Thoracic aorta (tissue), 2 donors: ENCODE data around the gene IRF2BPL. TPM values are rescaled to one million over a fixed set of nuclear protein-coding genes. Genes with fewer than 3 reads are reported as not detected.

Experiments
- ATAC-seq: fragments of 150-250 bp; one replicate; pipeline ENCODE4 v1.8.0; 2017; ENCODE audit warnings: low read depth; ENCODE audit not compliant: insufficient number of reproducible peaks, low FRiP score
- DNase-seq: peaks from one replicate; pipeline ENCODE4 v3.0.0-alpha.2; 2020; ENCODE audit warnings: low spot score
- H3K27ac ChIP-seq, 2 donors: fragments of 200-600 bp; sonication (generic); 1 replicate in 1 of 2; 2 replicates in 1 of 2; pipeline ENCODE4 v1.5.1; 2016; ENCODE audit warnings: mild to moderate bottlenecking in 2 of 2, moderate library complexity in 2 of 2
- H3K27me3 ChIP-seq: fragments of 200-600 bp; sonication (generic); replicated peaks from 2 replicates; pipeline ENCODE4 v1.6.0; 2016; ENCODE audit warnings: mild to moderate bottlenecking; ENCODE audit not compliant: insufficient read depth
- H3K36me3 ChIP-seq: fragments of 200-600 bp; sonication (generic); one replicate; pipeline ENCODE4 v1.5.1; 2016
- H3K4me1 ChIP-seq, 2 donors: fragments of 200-600 bp; sonication (generic); 1 replicate in 1 of 2; 2 replicates in 1 of 2; pipeline versions ENCODE4 v1.5.1 to v1.6.0; 2016; ENCODE audit warnings: low read depth in 2 of 2, mild to moderate bottlenecking in 1 of 2; ENCODE audit not compliant: control insufficient read depth in 1 of 2
- H3K4me3 ChIP-seq: fragments of 200-600 bp; sonication (generic); 2 replicates; pipeline ENCODE4 v1.5.1; 2016; ENCODE audit warnings: mild to moderate bottlenecking
- H3K9me3 ChIP-seq: fragments of 200-600 bp; sonication (generic); 2 replicates; pipeline ENCODE4 v1.5.1; 2016
- CTCF ChIP-seq: fragments of 200-600 bp; sonication (generic); IDR thresholded peaks from one replicate; pipeline ENCODE4 v1.5.1; 2019; ENCODE audit warnings: antibody characterized with exemption
- total RNA-seq, 2 donors: library from RNA; depleted of rRNA; stranded (reverse); fragments of >200 nt; gene quantifications; one replicate each; pipeline versions ENCODE4 v1.1.0 to v1.2.3, GENCODE V29; 2016

IRF2BPL gene
- total RNA-seq, 2 donors from 2014 or later = 49.6 to 69.7 TPM

GRCh38 chr14:77009014-77009413 lies 19.5 kb downstream of the IRF2BPL start:
- ATAC-seq = no peak
- H3K9me3 ChIP-seq = no peaks in the 10 kb centered on the region
- H3K27me3 ChIP-seq = no peaks in the 10 kb centered on the region
- peaks cover 25 to 80% of the 10 kb centered on the region in 2 donors for H3K4me1 ChIP-seq
- no peak for DNase-seq
- no peak overlapping the region for H3K4me3 ChIP-seq
- H3K27ac ChIP-seq = peak overlapping the region; percentile 82 to 84
- no peaks in the 10 kb centered on the region for H3K36me3 ChIP-seq
- TF ChIP-seq CTCF = no peak

GRCh38 chr14:77008541-77008940 lies 20.0 kb downstream of the IRF2BPL start:
- Histone ChIP-seq H3K27me3 (no peaks in the 10 kb centered on the region), H3K4me3 (no peak overlapping the region), H3K36me3 (no peaks in the 10 kb centered on the region), H3K9me3 (no peaks in the 10 kb centered on the region), H3K27ac (peak overlapping the region; percentile 82 to 84), H3K4me1 (peaks cover 20 to 77% of the 10 kb centered on the region in 2 donors)
- DNase-seq (no peak), ATAC-seq (peak; percentile 39)
- TF ChIP-seq CTCF = no peak

GRCh38 chr14:77007975-77008421 lies 20.5 kb downstream of the IRF2BPL start:
- H3K9me3 ChIP-seq = no peaks in the 10 kb centered on the region
- H3K27ac ChIP-seq = peak overlapping the region; percentile 82 to 84
- no peaks in the 10 kb centered on the region for H3K36me3 ChIP-seq
- peaks cover 20 to 72% of the 10 kb centered on the region in 2 donors for H3K4me1 ChIP-seq
- DNase-seq (no peak), ATAC-seq (peak; percentile 54)
- TF ChIP-seq CTCF = no peak
- no peaks in the 10 kb centered on the region for H3K27me3 ChIP-seq
- H3K4me3 ChIP-seq = no peak overlapping the region

GRCh38 chr14:77007183-77007974 lies 21.1 kb downstream of the IRF2BPL start:
- peak overlapping the region; percentile 82 to 84 for H3K27ac ChIP-seq
- H3K36me3 ChIP-seq = no peaks in the 10 kb centered on the region
- peaks cover 16 to 66% of the 10 kb centered on the region in 2 donors for H3K4me1 ChIP-seq
- H3K27me3 ChIP-seq = no peaks in the 10 kb centered on the region
- DNase-seq = no peak
- H3K9me3 ChIP-seq = no peaks in the 10 kb centered on the region
- TF ChIP-seq CTCF = no peak
- ATAC-seq = no peak
- no peak overlapping the region for H3K4me3 ChIP-seq

GRCh38 chr14:77006132-77006531 lies 22.4 kb downstream of the IRF2BPL start:
- Histone ChIP-seq H3K4me1 (peaks cover 13 to 57% of the 10 kb centered on the region in 2 donors), H3K4me3 (no peak overlapping the region), H3K27me3 (no peaks in the 10 kb centered on the region), H3K9me3 (no peaks in the 10 kb centered on the region), H3K36me3 (no peaks in the 10 kb centered on the region), H3K27ac (peak overlapping the region; percentile 22 to 84)
- no peak for TF ChIP-seq CTCF
- no peak for DNase-seq
- no peak for ATAC-seq
